BJ (cell line): ENCODE measurements around the gene IL10RA. TPM values are rescaled to one million over a fixed set of nuclear protein-coding genes. Genes with fewer than 3 reads are reported as not detected.
"Not testable (repeated sequence)": the region's sequence is repeated elsewhere in the genome, so short reads cannot be mapped to it uniquely, and the experiment has no call there.

Experiments
- CTCF ChIA-PET: fragments of 350-600 bp; formaldehyde crosslinking; extraction: SDS; loops from one replicate; lab custom pipeline; 2021; ENCODE audit warnings: antibody characterized with exemption, inconsistent platforms; lab: Yijun Ruan, JAX
- POLR2A ChIA-PET: fragments of 300-600 bp; sonication (Branson Sonifier 250); formaldehyde crosslinking; extraction: SDS; loops from one replicate; lab custom pipeline; 2021; ENCODE audit warnings: antibody characterized with exemption; lab: Charles Lee
- DNase-seq: peaks from one replicate; pipeline ENCODE4 v3.0.0-alpha.2; 2011; ENCODE audit warnings: low read depth
- H3K27me3 ChIP-seq: 2 replicates; pipeline ENCODE4 v1.6.0; 2011; ENCODE audit warnings: low read length; ENCODE audit not compliant: control insufficient read depth, insufficient read depth
- H3K36me3 ChIP-seq: 2 replicates; pipeline ENCODE4 v1.5.1; 2011; ENCODE audit warnings: low read length; ENCODE audit not compliant: control insufficient read depth, insufficient read depth
- H3K4me3 ChIP-seq: 2 replicates; pipeline ENCODE4 v1.5.1; 2011; ENCODE audit warnings: low read depth, mild to moderate bottlenecking, control low read depth, low read length
- CTCF ChIP-seq: IDR thresholded peaks from 2 replicates; pipeline ENCODE4 v1.5.1; 2011; ENCODE audit warnings: low read depth, mild to moderate bottlenecking, control low read depth, inconsistent platforms, low read length, moderate library complexity; ENCODE audit not compliant: insufficient read depth
- polyA plus RNA-seq: library from polyadenylated mRNA; depleted of rRNA; stranded (reverse); fragments of >200 nt; gene quantifications from 2 replicates; pipeline ENCODE4 v1.2.3, GENCODE V29; 2011

Gene IL10RA
- polyA plus RNA-seq, 1 experiment, result not detected

- Histone ChIP-seq H3K4me3 (no peak overlapping the region), H3K27me3 (peaks cover 2% of the 10 kb centered on the region), H3K36me3 (no peaks in the 10 kb centered on the region)
- POLR2A ChIA-PET, result no interaction called here
- CTCF ChIA-PET, result no interaction called here
- no peak for TF ChIP-seq CTCF
- no peak for DNase-seq
Measured at GRCh38 chr11:117972044-117972443, 14.2 kb upstream of the IL10RA start.

- DNase-seq, result no peak
Measured at GRCh38 chr11:117972629-117973502, 13.3 kb upstream of the IL10RA start.

DNA sequence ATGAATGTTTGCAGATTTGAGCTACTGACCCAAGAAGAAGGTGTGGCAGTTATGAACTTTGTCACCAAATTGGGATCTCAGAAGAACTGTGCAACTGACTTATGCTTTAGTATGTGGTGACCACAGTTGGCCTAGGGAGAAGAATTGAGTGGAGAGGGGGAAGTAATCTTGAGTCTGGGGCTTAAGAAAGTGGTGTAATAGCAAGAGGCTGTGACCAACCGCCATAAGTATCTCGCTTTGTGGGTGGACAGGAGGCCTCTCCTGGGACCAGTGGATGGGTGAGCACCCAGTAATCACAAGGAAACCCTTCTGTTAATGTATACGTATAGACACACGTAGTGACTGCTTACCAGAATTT, 12.7 kb upstream of the IL10RA start:
- no peaks in the 10 kb centered on the region for H3K36me3 ChIP-seq
- CTCF ChIA-PET, result interaction anchor here (0.8 kb wide), 1 partner anchor 27 kb away, joined by 4 read pairs; no protein-coding TSS in a partner anchor
- no peak overlapping the region for H3K4me3 ChIP-seq
- POLR2A ChIA-PET, result no interaction called here
- peaks cover 2% of the 10 kb centered on the region for H3K27me3 ChIP-seq
- DNase-seq, result no peak
- no peak for TF ChIP-seq CTCF

More at GRCh38 chr11:117972629-117973502, 13.3 kb upstream of the IL10RA start:
- peaks cover 2% of the 10 kb centered on the region for H3K27me3 ChIP-seq
- CTCF ChIA-PET, result no interaction called here
- no peaks in the 10 kb centered on the region for H3K36me3 ChIP-seq
- POLR2A ChIA-PET, result no interaction called here
- no peak for TF ChIP-seq CTCF
- no peak overlapping the region for H3K4me3 ChIP-seq

GRCh38 chr11:117976445-117976844, 9.7 kb upstream of the IL10RA start:
- POLR2A ChIA-PET, result no interaction called here
- CTCF ChIA-PET, result no interaction called here
- Histone ChIP-seq H3K36me3 (no peaks in the 10 kb centered on the region), H3K27me3 (peaks cover 2% of the 10 kb centered on the region), H3K4me3 (no peak overlapping the region)
- no peak for TF ChIP-seq CTCF
- DNase-seq, result no peak

- CTCF ChIA-PET, result no interaction called here
- Histone ChIP-seq H3K27me3 (peaks cover 2% of the 10 kb centered on the region), H3K4me3 (no peak overlapping the region), H3K36me3 (no peaks in the 10 kb centered on the region)
- no peak for TF ChIP-seq CTCF
- POLR2A ChIA-PET, result no interaction called here
- no peak for DNase-seq
Measured at GRCh38 chr11:117977029-117977428, 9.2 kb upstream of the IL10RA start.

GRCh38 chr11:117977612-117978264, 8.5 kb upstream of the IL10RA start:
- H3K27me3 ChIP-seq, H3K4me3 ChIP-seq, CTCF ChIA-PET, POLR2A ChIA-PET, DNase-seq, H3K36me3 ChIP-seq: not testable (repeated sequence)

- H3K36me3 ChIP-seq, H3K4me3 ChIP-seq, H3K27me3 ChIP-seq, DNase-seq, CTCF ChIA-PET, POLR2A ChIA-PET: not testable (repeated sequence)
Measured at GRCh38 chr11:117978291-117978910, 7.8 kb upstream of the IL10RA start.
